NT2/D1 (cell line): ENCODE measurements around the gene ITCH.
"Not testable (repeated sequence)": the region's sequence is repeated elsewhere in the genome, so short reads cannot be mapped to it uniquely, and the experiment has no call there.

Experiments
- DNase-seq: peaks from one replicate; pipeline ENCODE4 v3.0.0-alpha.2; 2011; ENCODE audit warnings: low read depth, low spot score
- H3K27me3 ChIP-seq: 2 replicates; pipeline ENCODE4 v1.6.0; 2011; ENCODE audit warnings: mild to moderate bottlenecking; ENCODE audit not compliant: insufficient read length, insufficient read depth
- H3K36me3 ChIP-seq: 2 replicates; pipeline ENCODE4 v1.6.1; 2011; ENCODE audit warnings: mild to moderate bottlenecking, low read length, mixed read lengths; ENCODE audit not compliant: insufficient read depth, insufficient read length
- H3K4me1 ChIP-seq: 2 replicates; pipeline ENCODE4 v1.5.1; 2011; ENCODE audit not compliant: insufficient read depth, insufficient read length
- H3K4me3 ChIP-seq: 2 replicates; pipeline ENCODE4 v1.5.1; 2011; ENCODE audit warnings: low read depth; ENCODE audit not compliant: insufficient read length
- H3K9ac ChIP-seq: 2 replicates; pipeline ENCODE4 v1.6.0; 2011; ENCODE audit warnings: low read depth; ENCODE audit not compliant: insufficient read length
- H3K9me3 ChIP-seq: 2 replicates; pipeline ENCODE4 v1.5.1; 2011; ENCODE audit warnings: mild to moderate bottlenecking, low read length; ENCODE audit not compliant: insufficient read depth
- SUZ12 ChIP-seq: IDR thresholded peaks from 2 replicates; pipeline ENCODE4 v1.6.1; 2011; ENCODE audit not compliant: insufficient read length, insufficient read depth; ENCODE audit errors: extremely low read depth
- YY1 ChIP-seq: IDR thresholded peaks from 2 replicates; pipeline ENCODE4 v1.6.1; 2011; ENCODE audit not compliant: insufficient read length, insufficient read depth
- ZNF274 ChIP-seq: IDR thresholded peaks from 2 replicates; pipeline ENCODE4 v1.6.1; 2011; ENCODE audit warnings: mild to moderate bottlenecking, low read depth, low read length

The ITCH gene

GRCh38 chr20:34415079-34415478, 52.0 kb downstream of the ITCH start:
- H3K27me3 ChIP-seq: no peaks in the 10 kb centered on the region
- TF ChIP-seq YY1: no peak
- no peak for TF ChIP-seq SUZ12
- DNase-seq: no peak
- no peak overlapping the region for H3K9ac ChIP-seq
- H3K9me3 ChIP-seq: no peaks in the 10 kb centered on the region
- no peaks in the 10 kb centered on the region for H3K4me1 ChIP-seq
- peaks cover 79% of the 10 kb centered on the region for H3K36me3 ChIP-seq
- H3K4me3 ChIP-seq: no peak overlapping the region

DNA sequence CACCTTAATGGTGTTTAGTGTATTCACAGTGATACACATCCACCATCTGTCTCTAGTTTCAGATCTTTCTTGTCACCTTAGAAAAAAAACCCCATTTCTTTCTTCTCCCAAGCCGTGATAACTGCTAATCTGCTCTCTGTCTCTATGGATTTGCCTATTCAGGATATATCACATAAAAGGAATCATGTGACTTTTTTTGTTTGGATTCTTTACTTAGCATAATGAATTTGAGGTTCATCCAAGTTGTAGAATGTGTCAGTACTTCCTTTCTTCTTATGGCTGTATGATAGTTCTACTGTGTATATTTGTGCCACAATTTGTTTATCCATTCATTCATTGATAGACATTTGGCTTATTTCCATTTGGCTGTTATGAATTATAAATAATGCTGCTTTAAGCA, 57.1 kb downstream of the ITCH start:
- Histone ChIP-seq H3K4me1 (no peaks in the 10 kb centered on the region), H3K9ac (no peak overlapping the region), H3K9me3 (no peaks in the 10 kb centered on the region), H3K4me3 (no peak overlapping the region), H3K36me3 (peaks cover 67% of the 10 kb centered on the region), H3K27me3 (no peaks in the 10 kb centered on the region)
- no peak for TF ChIP-seq ZNF274
- no peak for TF ChIP-seq SUZ12
- TF ChIP-seq YY1: no peak
- DNase-seq: no peak

DNA sequence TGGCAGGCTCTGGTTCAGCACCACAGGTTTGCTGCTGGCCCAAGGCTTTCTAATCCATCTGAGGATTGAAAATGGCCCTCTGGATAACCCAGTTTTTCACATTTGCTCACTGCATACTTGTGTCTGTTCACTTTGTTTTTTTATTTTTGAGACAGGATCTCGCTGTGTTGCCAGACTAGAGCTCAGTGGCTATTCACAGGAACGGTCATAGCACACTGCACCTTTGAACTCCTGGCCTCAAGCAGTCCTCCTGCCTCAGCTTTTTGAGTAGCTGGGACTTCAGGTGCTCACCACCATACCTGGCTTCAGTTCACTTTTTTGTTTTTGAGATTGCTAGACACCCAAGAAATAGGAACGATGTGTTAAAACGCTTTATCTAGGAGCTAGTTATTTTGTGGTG, 57.9 kb downstream of the ITCH start:
- DNase-seq: no peak
- H3K9ac ChIP-seq: no peak overlapping the region
- no peaks in the 10 kb centered on the region for H3K4me1 ChIP-seq
- no peaks in the 10 kb centered on the region for H3K27me3 ChIP-seq
- H3K36me3 ChIP-seq: peaks cover 64% of the 10 kb centered on the region
- no peak overlapping the region for H3K4me3 ChIP-seq
- no peaks in the 10 kb centered on the region for H3K9me3 ChIP-seq
- TF ChIP-seq SUZ12: no peak
- no peak for TF ChIP-seq ZNF274
- no peak for TF ChIP-seq YY1

- H3K4me3 ChIP-seq: no peak overlapping the region
- H3K36me3 ChIP-seq: peaks cover 67% of the 10 kb centered on the region
- no peak for DNase-seq
- H3K4me1 ChIP-seq: no peaks in the 10 kb centered on the region
- TF ChIP-seq ZNF274: no peak
- no peak for TF ChIP-seq SUZ12
- no peak for TF ChIP-seq YY1
- no peaks in the 10 kb centered on the region for H3K9me3 ChIP-seq
- H3K27me3 ChIP-seq: no peaks in the 10 kb centered on the region
- no peak overlapping the region for H3K9ac ChIP-seq
Observed at GRCh38 chr20:34421766-34422466, 58.8 kb downstream of the ITCH start.

DNA sequence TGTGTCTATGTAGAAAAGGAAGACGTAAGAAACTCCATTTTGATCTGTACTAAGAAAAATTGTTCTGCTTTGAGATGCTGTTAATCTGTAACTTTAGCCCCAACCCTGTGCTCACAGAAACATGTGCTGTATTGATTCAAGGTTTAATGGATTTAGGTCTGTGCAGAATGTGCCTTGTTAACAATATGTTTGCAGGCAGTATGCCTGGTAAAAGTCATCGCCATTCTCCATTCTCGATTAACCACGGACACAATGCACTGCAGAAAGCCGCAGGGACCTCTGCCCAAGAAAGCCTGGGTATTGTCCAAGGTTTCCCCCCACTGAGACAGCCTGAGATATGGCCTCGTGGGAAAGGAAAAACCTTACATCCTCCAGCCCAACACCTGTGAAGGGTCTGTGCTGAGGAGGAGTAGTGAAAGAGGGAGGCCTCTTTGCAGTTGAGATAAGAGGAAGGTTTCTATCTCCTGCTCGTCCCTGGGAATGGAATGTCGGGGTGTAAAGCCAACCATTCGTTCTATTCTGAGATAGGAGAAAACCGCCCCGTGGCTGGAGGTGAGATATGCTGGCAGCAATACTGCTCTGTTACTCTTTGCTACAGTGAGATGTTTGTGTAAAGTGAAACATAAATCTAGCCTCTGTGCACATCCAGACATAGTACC, 62.1 kb downstream of the ITCH start:
- not testable (repeated sequence) for DNase-seq, H3K4me1 ChIP-seq, H3K27me3 ChIP-seq, H3K9ac ChIP-seq, H3K4me3 ChIP-seq, H3K9me3 ChIP-seq
- H3K36me3 ChIP-seq: peaks cover 66% of the 10 kb centered on the region

GRCh38 chr20:34426026-34426425, 63.0 kb downstream of the ITCH start:
- Histone ChIP-seq H3K4me1 (no peaks in the 10 kb centered on the region), H3K9ac (no peak overlapping the region), H3K4me3 (no peak overlapping the region), H3K36me3 (peaks cover 71% of the 10 kb centered on the region), H3K9me3 (no peaks in the 10 kb centered on the region), H3K27me3 (no peaks in the 10 kb centered on the region)
- no peak for DNase-seq
- TF ChIP-seq SUZ12 (no peak), YY1 (no peak)

- H3K27me3 ChIP-seq: no peaks in the 10 kb centered on the region
- no peak for DNase-seq
- peaks cover 61% of the 10 kb centered on the region for H3K36me3 ChIP-seq
- no peaks in the 10 kb centered on the region for H3K9me3 ChIP-seq
- H3K4me3 ChIP-seq: no peak overlapping the region
- no peak overlapping the region for H3K9ac ChIP-seq
- no peaks in the 10 kb centered on the region for H3K4me1 ChIP-seq
- TF ChIP-seq YY1: no peak
Observed at GRCh38 chr20:34427331-34427730, 64.3 kb downstream of the ITCH start.

- Histone ChIP-seq H3K9ac (no peak overlapping the region), H3K27me3 (no peaks in the 10 kb centered on the region), H3K4me1 (no peaks in the 10 kb centered on the region), H3K4me3 (no peak overlapping the region), H3K36me3 (peaks cover 63% of the 10 kb centered on the region), H3K9me3 (no peaks in the 10 kb centered on the region)
- no peak for TF ChIP-seq YY1
- TF ChIP-seq SUZ12: no peak
- no peak for TF ChIP-seq ZNF274
- no peak for DNase-seq
Observed at GRCh38 chr20:34427784-34428183, 64.7 kb downstream of the ITCH start.
